ENCODE measurements around the gene PDE9A.
"Not testable (repeated sequence)": the region's sequence is repeated elsewhere in the genome, so short reads cannot be mapped to it uniquely, and the experiment has no call there.

PDE9A gene

GRCh38 chr21:42807938-42808613 lies 154.7 kb downstream of the PDE9A start:
- no peak for DNase-seq

- no peak for DNase-seq
Observed at GRCh38 chr21:42809171-42809570, 155.8 kb downstream of the PDE9A start.

DNA sequence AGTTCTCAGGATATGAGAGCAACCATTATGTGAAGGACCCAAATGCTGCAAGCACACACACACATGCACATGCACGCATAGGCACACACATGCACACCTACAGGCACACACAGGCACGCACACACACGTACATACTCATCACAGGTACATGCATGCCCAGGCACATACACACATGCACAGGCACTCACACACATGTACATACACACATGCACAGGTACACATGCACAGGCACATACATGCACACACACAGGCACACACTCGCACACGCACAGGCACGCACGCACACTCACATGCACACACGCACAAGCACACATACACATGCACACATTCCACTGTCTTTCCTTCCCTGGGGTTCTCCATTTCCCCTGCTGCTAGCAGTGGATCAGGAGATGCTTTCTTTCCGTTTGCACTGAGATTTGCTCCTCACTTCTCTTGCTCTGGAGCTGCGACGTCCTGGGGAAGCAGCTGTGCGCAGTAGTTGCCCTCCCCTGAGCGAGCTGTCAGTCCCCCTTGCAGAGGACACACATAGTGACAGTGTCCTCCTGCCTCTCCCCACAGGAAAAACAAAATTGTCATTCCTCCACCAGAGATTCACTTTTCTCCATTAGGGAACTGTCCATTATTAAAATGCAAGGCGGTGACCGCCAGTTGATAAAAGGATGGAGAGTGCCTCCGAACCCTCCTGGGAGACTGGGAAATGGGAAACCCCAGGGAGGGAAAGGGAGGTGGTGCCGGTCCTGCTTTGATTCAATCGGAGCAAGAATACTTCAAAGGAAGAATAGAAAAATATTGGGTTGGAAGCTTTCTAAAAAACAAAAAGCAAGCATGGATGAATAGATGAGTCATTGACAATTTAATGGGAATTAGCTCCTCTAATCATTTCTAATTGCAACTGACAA lies 156.4 kb downstream of the PDE9A start:
- no peak for DNase-seq

DNA sequence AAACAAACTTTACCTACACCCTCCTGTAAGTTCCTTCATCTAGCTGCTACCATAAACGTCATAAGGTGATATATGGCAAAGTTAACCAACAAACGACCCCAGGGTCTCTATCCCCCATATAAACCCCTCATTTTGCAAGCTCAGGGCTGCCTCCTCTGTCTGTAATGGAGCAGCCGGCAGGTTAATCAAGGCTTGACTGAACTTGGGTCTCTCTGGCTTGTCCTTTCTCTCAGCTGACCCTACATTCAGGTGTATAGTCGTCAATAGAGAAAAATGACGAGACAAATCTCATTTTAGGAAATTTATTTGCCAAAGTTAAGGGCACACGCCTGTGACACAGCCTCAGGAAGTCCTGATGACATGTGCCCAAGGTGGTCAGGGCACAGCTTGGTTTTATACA lies 158.5 kb downstream of the PDE9A start:
- DNase-seq, result no peak

- DNase-seq, result not testable (repeated sequence)
Observed at GRCh38 chr21:42812528-42813241, 159.3 kb downstream of the PDE9A start.

DNA sequence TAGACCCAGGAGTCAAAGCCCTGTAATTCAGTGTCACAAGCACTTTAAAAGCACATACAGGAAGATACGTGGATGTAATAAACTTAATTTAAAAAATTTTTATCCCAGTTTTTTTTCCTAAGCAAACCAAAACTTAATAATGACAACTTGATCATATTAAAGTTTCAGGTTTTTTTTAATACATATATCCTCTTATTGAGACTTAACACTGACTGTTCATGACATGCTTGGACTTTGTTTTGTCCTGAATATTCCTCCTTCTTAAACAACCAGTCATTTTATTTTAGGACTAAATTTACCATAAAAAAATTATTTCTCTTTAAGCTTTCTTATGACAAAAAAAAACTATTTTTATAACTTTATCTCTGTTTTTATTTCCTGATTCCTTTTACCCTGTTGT lies 161.8 kb downstream of the PDE9A start:
- no peak for DNase-seq

- peak; percentile 84 for DNase-seq
Observed at GRCh38 chr21:42818328-42818749, 164.9 kb downstream of the PDE9A start.

GRCh38 chr21:42819861-42820615 lies 166.6 kb downstream of the PDE9A start:
- no peak for DNase-seq

DNA sequence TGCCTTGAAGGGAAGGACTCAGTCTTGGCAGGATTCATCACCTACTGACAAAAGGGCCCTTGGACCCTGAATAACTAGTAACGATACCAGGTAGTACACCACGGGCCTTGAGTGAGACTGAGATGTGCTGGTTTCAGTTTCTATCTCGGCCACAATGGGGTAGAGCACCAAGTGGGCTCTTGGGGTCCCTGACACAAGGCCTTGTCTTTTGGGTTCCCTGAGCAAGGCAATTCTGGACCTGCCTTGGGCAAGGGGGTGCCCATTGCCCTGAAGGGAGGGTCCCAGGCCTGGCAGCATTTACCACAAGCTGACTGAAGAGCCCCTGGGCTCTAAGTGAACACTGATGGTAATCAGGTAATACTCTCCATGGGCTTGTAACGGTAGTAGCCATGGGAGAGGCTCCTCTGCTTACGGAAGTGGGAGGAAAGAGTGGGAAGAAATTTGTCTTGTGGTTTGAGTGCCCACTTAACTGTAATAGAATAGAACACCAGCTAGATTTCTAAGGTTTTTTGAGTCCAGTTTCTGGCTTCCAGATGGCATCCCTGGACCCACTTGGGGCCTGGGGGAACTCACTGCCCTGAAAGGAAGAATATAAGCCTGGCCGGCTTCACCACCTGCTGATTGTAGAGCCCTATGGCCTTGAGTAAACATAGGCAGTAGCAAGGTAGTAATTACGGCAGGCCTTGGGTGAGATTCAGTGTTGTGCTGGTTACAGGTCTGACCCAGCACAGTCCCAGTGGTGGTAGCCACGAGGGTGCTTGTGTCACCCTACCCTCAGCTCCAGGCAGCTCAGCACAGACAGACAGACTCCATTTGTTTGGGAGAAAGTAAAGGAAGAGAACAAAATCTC lies 167.4 kb downstream of the PDE9A start:
- DNase-seq, result no peak
